Astrocyte of the spinal cord (primary cell): ENCODE data around the gene EXOC4.

Source experiments
- DNase-seq: peaks from one replicate; pipeline ENCODE4 v3.0.0; 2011; ENCODE audit warnings: low read depth, low spot score
- H3K4me3 ChIP-seq: 2 replicates; pipeline ENCODE4 v1.5.1; 2011; ENCODE audit warnings: low read depth, mild to moderate bottlenecking, low read length, moderate library complexity
- CTCF ChIP-seq: IDR thresholded peaks from 2 replicates; pipeline ENCODE4 v1.5.1; 2012; ENCODE audit warnings: low read depth, mild to moderate bottlenecking, low read length, inconsistent platforms
- in situ Hi-C: cut with HindIII; loops from 2 replicates; pipeline ENCODE4 v1.10.0; 2017; ENCODE audit warnings: low sequenced_read_pairs

The EXOC4 gene

GRCh38 chr7:133718131-133718530, 465.3 kb downstream of the EXOC4 start:
- TF ChIP-seq CTCF = no peak
- in situ Hi-C loops = no loop called here
- DNase-seq = no peak
- no peak overlapping the region for H3K4me3 ChIP-seq

- H3K4me3 ChIP-seq = no peak overlapping the region
- no peak for TF ChIP-seq CTCF
- no peak for DNase-seq
- in situ Hi-C loops = no loop called here
Measured at GRCh38 chr7:133723044-133723443, 470.2 kb downstream of the EXOC4 start.

- H3K4me3 ChIP-seq = no peak overlapping the region
- in situ Hi-C loops = no loop called here
- DNase-seq = no peak
- TF ChIP-seq CTCF = no peak
Measured at GRCh38 chr7:133724148-133724547, 471.3 kb downstream of the EXOC4 start.

GRCh38 chr7:133724694-133725093, 471.8 kb downstream of the EXOC4 start:
- in situ Hi-C loops = no loop called here
- TF ChIP-seq CTCF = no peak
- DNase-seq = no peak
- no peak overlapping the region for H3K4me3 ChIP-seq

- in situ Hi-C loops = no loop called here
- H3K4me3 ChIP-seq = no peak overlapping the region
- no peak for TF ChIP-seq CTCF
- no peak for DNase-seq
Measured at GRCh38 chr7:133727476-133728214, 474.8 kb downstream of the EXOC4 start.

- in situ Hi-C loops = no loop called here
Measured at GRCh38 chr7:133730360-133730759, 477.5 kb downstream of the EXOC4 start.

More at GRCh38 chr7:133730360-133730759, 477.5 kb downstream of the EXOC4 start:
- DNase-seq = no peak
- TF ChIP-seq CTCF = no peak
- no peak overlapping the region for H3K4me3 ChIP-seq
